Endothelial cell of umbilical vein (primary cell): ENCODE measurements around the gene ABCA7. TPM values are rescaled to one million over a fixed set of nuclear protein-coding genes. Genes with fewer than 3 reads are reported as not detected.

Experiments used
- BruUV-seq: library from RNA; stranded (reverse); fragments of 400-500 nt; replicated peaks from 2 replicates; lab custom pipeline; 2021; lab: Mats Ljungman, UMichigan
- CTCF ChIA-PET: fragments of 300-600, 350-600 bp; sonication (Branson Sonifier 250); formaldehyde crosslinking; loops from one replicate; lab custom pipeline; 2021; ENCODE audit warnings: antibody characterized with exemption, inconsistent platforms; lab: Charles Lee
- POLR2A ChIA-PET: fragments of 300-600, 350-600 bp; sonication (Branson Sonifier 250); formaldehyde crosslinking; loops from one replicate; lab custom pipeline; 2021; ENCODE audit warnings: antibody characterized with exemption, inconsistent platforms; lab: Charles Lee
- DNase-seq: peaks from one replicate; pipeline ENCODE4 v3.0.0-alpha.2; 2011; ENCODE audit warnings: low read depth, low spot score
- FAIRE-seq: peaks from 2 replicates; lab custom pipeline; 2011; peaks lifted over from hg19 to GRCh38; lab: Jason Lieb, UNC
- H2AFZ ChIP-seq: 2 replicates; pipeline ENCODE4 v1.6.0; 2012; ENCODE audit warnings: low read depth, low read length, control low read depth, inconsistent platforms
- H3K27ac ChIP-seq: 2 replicates; pipeline ENCODE4 v1.5.1; 2011; ENCODE audit warnings: low read depth, mild to moderate bottlenecking, control low read depth, low read length, moderate library complexity; ENCODE audit not compliant: insufficient read depth
- H3K27me3 ChIP-seq, 2 experiments: 2 replicates each; pipeline versions ENCODE4 v1.6.0 to v1.6.1; 2011; ENCODE audit warnings: low read length in 2 of 2, mixed read lengths in 1 of 2; ENCODE audit not compliant: control insufficient read depth in 2 of 2, insufficient read depth in 2 of 2
- H3K36me3 ChIP-seq, 2 experiments: 2 replicates in 1 of 2; 3 replicates in 1 of 2; pipeline ENCODE4 v1.5.1; 2011; ENCODE audit warnings: low read length in 2 of 2, mild to moderate bottlenecking in 1 of 2, moderate library complexity in 1 of 2; ENCODE audit not compliant: control insufficient read depth in 2 of 2, insufficient read depth in 2 of 2; ENCODE audit errors: extremely low read depth in 1 of 2
- H3K4me1 ChIP-seq: 3 replicates; pipeline ENCODE4 v1.5.1; 2011; ENCODE audit warnings: mild to moderate bottlenecking, low read length; ENCODE audit not compliant: control insufficient read depth, insufficient read depth; ENCODE audit errors: extremely low read depth
- H3K4me2 ChIP-seq: 2 replicates; pipeline ENCODE4 v1.6.1; 2011; ENCODE audit warnings: low read length, control low read depth, mixed read lengths; ENCODE audit not compliant: insufficient read depth
- H3K4me3 ChIP-seq, 3 experiments: fragments of 200-600 bp in 1 of 3; sonication (generic), shearing (Covaris generic) in 1 of 3; replicated peaks in 1 of 3; 2 replicates each; pipeline ENCODE4 v1.5.1; 2011 to 2016; ENCODE audit warnings: control low read depth in 3 of 3, low read length in 3 of 3, mild to moderate bottlenecking in 2 of 3, inconsistent platforms in 1 of 3, low read depth in 1 of 3, moderate library complexity in 1 of 3; ENCODE audit not compliant: insufficient read depth in 1 of 3
- H3K79me2 ChIP-seq: 2 replicates; pipeline ENCODE4 v1.6.0; 2012; ENCODE audit warnings: low read length, inconsistent platforms; ENCODE audit not compliant: control insufficient read depth, insufficient read depth
- H3K9ac ChIP-seq: replicated peaks from 2 replicates; pipeline ENCODE3; 2011; ENCODE audit warnings: low read length, control low read depth; ENCODE audit not compliant: insufficient read depth; ENCODE audit errors: extremely low read depth
- H3K9me1 ChIP-seq: replicated peaks from 3 replicates; pipeline ENCODE4 v1.6.0; 2011; ENCODE audit warnings: mild to moderate bottlenecking, low read length; ENCODE audit not compliant: control insufficient read depth, insufficient read depth; ENCODE audit errors: extremely low read depth
- H3K9me3 ChIP-seq: replicated peaks from 2 replicates; pipeline ENCODE4 v1.5.1; 2012; ENCODE audit warnings: low read length, inconsistent platforms; ENCODE audit not compliant: control insufficient read depth, insufficient read depth
- H4K20me1 ChIP-seq: replicated peaks from 2 replicates; pipeline ENCODE3; 2011; ENCODE audit warnings: mild to moderate bottlenecking, low read length; ENCODE audit not compliant: control insufficient read depth, insufficient read depth; ENCODE audit errors: extremely low read depth
- FOS ChIP-seq: IDR thresholded peaks from 2 replicates; pipeline ENCODE4 v1.6.1; 2011; ENCODE audit warnings: mild to moderate bottlenecking, low read length, moderate library complexity, borderline replicate concordance; ENCODE audit not compliant: insufficient read depth
- MAX ChIP-seq: IDR thresholded peaks from 2 replicates; pipeline ENCODE4 v1.6.1; 2011; ENCODE audit not compliant: insufficient read depth, insufficient read length
- POLR2A ChIP-seq: IDR thresholded peaks from 2 replicates; pipeline ENCODE4 v1.6.1; 2012; ENCODE audit warnings: low read depth, mild to moderate bottlenecking, control low read depth, low read length
- POLR2AphosphoS5 ChIP-seq: IDR thresholded peaks from 2 replicates; pipeline ENCODE4 v1.6.1; 2012; ENCODE audit warnings: low read depth, mild to moderate bottlenecking, control low read depth, low read length, moderate library complexity; ENCODE audit not compliant: insufficient read depth
- dilution Hi-C: fragments of 300-500 bp; cut with MboI; formaldehyde crosslinking; loops from one replicate; pipeline ENCODE4 v1.15.0; 2019; ENCODE audit warnings: low sequenced_read_pairs; ENCODE audit not compliant: extremely low pct_ligation_motif_present
- intact Hi-C: fragments of 100-400 bp; cut with micrococcal nuclease; formaldehyde crosslinking; loops from one replicate; pipeline ENCODE4 v1.10.0; 2022
- polyA plus RNA-seq, 4 experiments: library from polyadenylated mRNA; depleted of rRNA in 3 of 4; stranded (reverse) in 3 of 4; unstranded in 1 of 4; fragments of >200 nt; gene quantifications; 2 replicates each; pipeline versions ENCODE4 v1.2.1 to v1.2.3, GENCODE V29; 2011 to 2012; ENCODE audit warnings: missing spikeins in 1 of 4
- total RNA-seq: library from RNA; stranded (reverse); gene quantifications from 2 replicates; pipeline ENCODE4 v1.2.3, GENCODE V29; 2021

The ABCA7 gene
- total and polyA plus RNA-seq, 2 donors (not counting 3 experiments of a cell fraction or from before 2014, with no cell fraction given) = 5.7 to 9.8 TPM

GRCh38 chr19:1112268-1113029 lies 72.5 kb downstream of the ABCA7 start:
- Histone ChIP-seq H3K9ac (no peak overlapping the region), H3K36me3 (peaks cover 9 to 42% of the 10 kb centered on the region in 2 experiments), H3K4me1 (peaks cover 5% of the 10 kb centered on the region), H2AFZ (no peak overlapping the region), H3K9me1 (no peaks in the 10 kb centered on the region), H3K4me3 (no peak overlapping the region), H3K27me3 (no peaks in the 10 kb centered on the region), H4K20me1 (no peaks in the 10 kb centered on the region), H3K4me2 (no peak overlapping the region), H3K27ac (no peak overlapping the region), H3K79me2 (no peaks in the 10 kb centered on the region), H3K9me3 (no peaks in the 10 kb centered on the region)
- CTCF ChIA-PET = interaction anchor here (1.1 to 4.4 kb wide), 17 partner anchors 9 to 132 kb away, joined by 3 to 80 read pairs (median 8); partner anchors contain the start of genes ARHGAP45, ATP5F1D, GPX4 and WDR18
- dilution Hi-C loops = no loop called here
- POLR2A ChIA-PET = interaction anchor here (0.6 kb wide), 1 partner anchor 94 kb away, joined by 7 read pairs; no protein-coding TSS in a partner anchor
- TF ChIP-seq MAX = no peak
- TF ChIP-seq FOS = no peak
- no peak for TF ChIP-seq POLR2A
- no peak for TF ChIP-seq POLR2AphosphoS5
- no peak for FAIRE-seq
- intact Hi-C loops = loop anchor here (1.0 to 5.0 kb wide), 3 partner anchors 11 to 128 kb away; partner anchors contain the start of gene ATP5F1D
- no TSS peak for BruUV-seq
- no peak for DNase-seq
